HG03571 (cell line): ENCODE data around the gene PHC3.
"Not testable (repeated sequence)": the region's sequence is repeated elsewhere in the genome, so short reads cannot be mapped to it uniquely, and the experiment has no call there.

Source experiments
- ATAC-seq: cut with Tn5 transposase; IDR thresholded peaks from one replicate; pipeline ENCODE4 v1.9.1; 2021; ENCODE audit not compliant: unreplicated experiment

PHC3 gene

GRCh38 chr3:170195759-170196158 is 14.2 kb upstream of the PHC3 start:
- ATAC-seq: not testable (repeated sequence)

GRCh38 chr3:170189398-170190256 is 8.1 kb upstream of the PHC3 start:
- no peak for ATAC-seq

- peak; percentile 21 for ATAC-seq
These were observed 1.2 kb downstream of the PHC3 start for GRCh38 chr3:170180079-170180907.

GRCh38 chr3:170179432-170179831 is 2.1 kb downstream of the PHC3 start:
- no peak for ATAC-seq

GRCh38 chr3:170178651-170179050 is 2.9 kb downstream of the PHC3 start:
- ATAC-seq: no peak

- peak; percentile 82 for ATAC-seq
These were observed 10.0 kb downstream of the PHC3 start for GRCh38 chr3:170171563-170171962.

- no peak for ATAC-seq
These were observed 16.8 kb downstream of the PHC3 start for GRCh38 chr3:170164717-170165116.

- ATAC-seq: no peak
These were observed 17.4 kb downstream of the PHC3 start for GRCh38 chr3:170163956-170164645.

GRCh38 chr3:170162630-170163029 is 18.9 kb downstream of the PHC3 start:
- no peak for ATAC-seq

- ATAC-seq: no peak
These were observed 19.5 kb downstream of the PHC3 start for GRCh38 chr3:170162052-170162451.

- ATAC-seq: no peak
These were observed 21.6 kb downstream of the PHC3 start for GRCh38 chr3:170159933-170160332.

GRCh38 chr3:170159459-170159858 is 22.1 kb downstream of the PHC3 start:
- ATAC-seq: no peak

- ATAC-seq: no peak
These were observed 25.9 kb downstream of the PHC3 start for GRCh38 chr3:170155604-170156003.

- peak; percentile 83 for ATAC-seq
These were observed 26.9 kb downstream of the PHC3 start for GRCh38 chr3:170154569-170155143.

- peak; percentile 10 for ATAC-seq
These were observed 27.4 kb downstream of the PHC3 start for GRCh38 chr3:170154084-170154483.

GRCh38 chr3:170151536-170151935 is 30.0 kb downstream of the PHC3 start:
- no peak for ATAC-seq

- no peak for ATAC-seq
These were observed 32.5 kb downstream of the PHC3 start for GRCh38 chr3:170149016-170149415.

GRCh38 chr3:170145278-170145677 is 36.3 kb downstream of the PHC3 start:
- ATAC-seq: no peak

- ATAC-seq: peak; percentile 96
These were observed 37.1 kb downstream of the PHC3 start for GRCh38 chr3:170144437-170144843.

GRCh38 chr3:170142373-170142772 is 39.2 kb downstream of the PHC3 start:
- no peak for ATAC-seq

- no peak for ATAC-seq
These were observed 43.5 kb downstream of the PHC3 start for GRCh38 chr3:170137986-170138385.
